ENCODE data around the gene CALY.

The CALY gene

GRCh38 chr10:133286366-133286765, 50.3 kb downstream of the CALY start:
- TF ChIP-seq, protein P1, sequence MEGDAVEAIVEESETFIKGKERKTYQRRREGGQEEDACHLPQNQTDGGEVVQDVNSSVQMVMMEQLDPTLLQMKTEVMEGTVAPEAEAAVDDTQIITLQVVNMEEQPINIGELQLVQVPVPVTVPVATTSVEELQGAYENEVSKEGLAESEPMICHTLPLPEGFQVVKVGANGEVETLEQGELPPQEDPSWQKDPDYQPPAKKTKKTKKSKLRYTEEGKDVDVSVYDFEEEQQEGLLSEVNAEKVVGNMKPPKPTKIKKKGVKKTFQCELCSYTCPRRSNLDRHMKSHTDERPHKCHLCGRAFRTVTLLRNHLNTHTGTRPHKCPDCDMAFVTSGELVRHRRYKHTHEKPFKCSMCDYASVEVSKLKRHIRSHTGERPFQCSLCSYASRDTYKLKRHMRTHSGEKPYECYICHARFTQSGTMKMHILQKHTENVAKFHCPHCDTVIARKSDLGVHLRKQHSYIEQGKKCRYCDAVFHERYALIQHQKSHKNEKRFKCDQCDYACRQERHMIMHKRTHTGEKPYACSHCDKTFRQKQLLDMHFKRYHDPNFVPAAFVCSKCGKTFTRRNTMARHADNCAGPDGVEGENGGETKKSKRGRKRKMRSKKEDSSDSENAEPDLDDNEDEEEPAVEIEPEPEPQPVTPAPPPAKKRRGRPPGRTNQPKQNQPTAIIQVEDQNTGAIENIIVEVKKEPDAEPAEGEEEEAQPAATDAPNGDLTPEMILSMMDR (IDR thresholded peaks at IDR 0.05; ENCODE audit: low read depth, low read length, missing control alignments) = no peak
- no peak for DNase-seq (ENCODE audit: extremely low read depth, low read depth)
- H3K4me3 ChIP-seq (replicated peaks; ENCODE audit: low read depth, low read length) = no peak overlapping the region

DNA sequence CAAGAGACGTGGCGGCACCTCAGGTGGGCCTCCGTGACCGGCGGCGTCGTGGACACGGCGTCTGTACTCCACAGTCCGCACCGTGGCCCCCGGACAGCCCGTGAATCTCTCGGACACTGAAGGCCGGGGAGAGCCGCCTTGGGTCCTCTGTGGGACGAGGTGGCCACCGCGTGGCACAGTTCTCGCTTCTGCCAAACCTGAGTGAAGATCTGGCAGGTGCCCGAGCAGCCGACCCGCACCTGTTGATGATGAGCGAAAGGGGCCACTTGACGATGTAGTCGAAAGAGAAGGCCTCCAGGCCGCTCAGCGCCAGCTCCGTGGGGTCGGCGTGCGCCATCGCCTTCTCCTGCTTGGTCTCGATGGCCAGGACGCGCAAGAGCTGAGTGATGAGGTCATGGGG, 51.5 kb downstream of the CALY start:
- H3K4me3 ChIP-seq (replicated peaks; ENCODE audit: low read depth, low read length) = no peak overlapping the region
- DNase-seq (ENCODE audit: extremely low read depth, low read depth) = no peak
- TF ChIP-seq, protein P1 (IDR thresholded peaks at IDR 0.05; ENCODE audit: low read depth, low read length, missing control alignments) = no peak

DNA sequence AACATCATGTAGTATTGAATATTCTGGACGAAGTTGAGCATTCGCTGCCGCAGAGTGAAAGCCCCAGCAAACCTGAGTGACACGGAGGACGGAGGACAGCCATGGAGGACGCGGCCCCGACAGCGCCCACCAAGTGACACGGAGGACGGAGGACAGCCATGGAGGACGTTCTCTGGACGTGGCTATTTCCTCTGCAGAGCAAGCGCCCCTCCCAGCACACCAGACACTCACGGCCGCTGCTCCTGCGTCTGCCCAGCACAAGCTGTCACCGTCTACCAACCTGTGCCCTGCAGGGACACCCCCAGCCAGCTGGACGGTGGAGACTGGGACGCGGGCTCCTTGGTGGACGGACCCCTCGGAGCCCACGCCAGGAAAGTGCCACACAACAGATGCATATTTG, 52.8 kb downstream of the CALY start:
- DNase-seq (ENCODE audit: extremely low read depth, low read depth) = no peak
- H3K4me3 ChIP-seq (replicated peaks; ENCODE audit: low read depth, low read length) = no peak overlapping the region
- TF ChIP-seq, protein P1 (IDR thresholded peaks at IDR 0.05; ENCODE audit: low read depth, low read length, missing control alignments) = no peak

DNA sequence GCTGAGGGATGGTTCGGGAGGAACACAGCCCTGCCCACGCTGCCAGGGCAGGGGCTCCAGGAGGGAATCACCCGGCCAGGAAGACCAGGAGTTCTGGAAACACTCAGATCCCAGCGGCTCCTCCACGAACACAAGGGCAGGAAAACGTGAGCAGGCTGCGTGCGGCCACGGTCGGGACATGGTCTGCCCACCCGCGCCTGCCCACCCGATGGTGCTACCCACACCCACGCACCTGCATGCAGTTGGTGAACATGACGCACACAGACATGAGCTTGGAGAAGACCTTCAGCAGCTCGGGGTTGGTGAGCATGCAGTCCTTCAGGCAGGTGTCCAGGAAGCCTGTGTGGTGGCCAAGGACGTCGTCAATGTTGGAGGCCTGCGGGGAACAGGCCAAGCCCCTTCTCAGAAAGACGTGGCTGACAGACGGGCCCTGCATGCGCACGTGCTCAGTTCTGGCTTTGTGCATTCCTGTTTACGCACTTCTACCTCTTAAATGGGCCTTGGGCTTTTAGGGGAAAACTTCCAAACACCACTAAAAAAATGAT, 53.8 kb downstream of the CALY start:
- TF ChIP-seq, protein P1 (IDR thresholded peaks at IDR 0.05; ENCODE audit: low read depth, low read length, missing control alignments) = no peak
- DNase-seq (ENCODE audit: extremely low read depth, low read depth) = no peak
- no peak overlapping the region for H3K4me3 ChIP-seq (replicated peaks; ENCODE audit: low read depth, low read length)

DNA sequence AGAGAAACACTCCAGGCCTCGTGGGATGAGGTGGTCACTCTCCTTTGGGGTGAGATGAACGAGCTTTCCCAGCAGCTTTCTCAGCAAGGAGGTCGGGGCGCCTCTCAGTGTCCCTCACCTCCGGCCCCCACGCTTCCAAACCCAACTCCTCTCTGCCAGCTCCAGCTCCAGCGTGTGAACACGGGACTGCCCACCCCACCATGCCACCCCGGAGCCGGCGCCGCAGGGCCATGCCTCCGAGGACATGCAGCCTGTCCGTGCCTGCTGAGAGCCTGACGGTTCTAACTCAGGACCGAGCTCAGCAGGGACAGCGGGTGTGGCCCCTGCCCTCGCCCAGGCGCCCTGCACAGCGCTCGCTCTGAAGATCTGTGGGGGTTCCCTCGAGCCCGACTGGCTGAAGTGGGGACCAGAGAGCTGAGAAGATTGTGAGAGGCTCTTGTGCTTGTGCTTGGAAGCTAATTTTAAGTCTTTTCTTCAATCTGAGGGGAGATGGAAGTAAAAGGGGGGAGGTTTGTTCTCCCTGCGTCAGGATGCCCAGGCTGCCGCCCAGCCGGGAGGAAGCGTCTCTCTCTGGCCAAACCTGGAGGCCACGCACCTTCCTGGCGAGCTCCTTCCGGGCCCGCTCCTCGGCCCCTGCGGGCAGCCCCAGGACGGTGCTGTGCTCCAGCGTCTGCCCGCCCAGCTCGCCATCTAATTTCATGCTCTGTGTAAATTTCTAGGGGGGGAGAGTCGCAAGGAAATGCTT, 54.9 kb downstream of the CALY start:
- no peak overlapping the region for H3K4me3 ChIP-seq (replicated peaks; ENCODE audit: low read depth, low read length)
- TF ChIP-seq, protein P1 (IDR thresholded peaks at IDR 0.05; ENCODE audit: low read depth, low read length, missing control alignments) = no peak
- no peak for DNase-seq (ENCODE audit: extremely low read depth, low read depth)

DNA sequence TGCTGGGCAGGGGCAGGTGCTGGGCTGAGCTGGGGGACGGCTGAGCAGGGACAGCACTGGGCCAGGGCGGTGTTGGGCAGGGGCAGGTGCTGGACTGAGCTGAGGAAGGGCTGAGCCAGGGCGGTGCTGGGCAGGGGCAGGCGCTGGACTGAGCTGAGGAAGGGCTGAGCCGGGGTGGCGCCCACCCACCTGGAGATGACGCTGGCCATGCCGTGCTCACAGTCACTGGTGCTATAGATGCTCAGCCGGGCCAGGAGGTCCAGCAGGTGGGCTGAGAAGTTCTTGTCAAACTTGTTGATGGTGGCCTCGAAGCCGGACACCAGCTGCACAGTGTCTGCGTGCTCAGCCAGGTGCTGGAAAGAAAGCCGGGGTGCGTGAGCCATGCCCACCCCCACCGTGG, 55.6 kb downstream of the CALY start:
- DNase-seq (ENCODE audit: extremely low read depth, low read depth) = no peak
- no peak overlapping the region for H3K4me3 ChIP-seq (replicated peaks; ENCODE audit: low read depth, low read length)
- TF ChIP-seq, protein P1 (IDR thresholded peaks at IDR 0.05; ENCODE audit: low read depth, low read length, missing control alignments) = no peak
